DMS153 (cell line): ENCODE data around the gene HSPA5.
A peak's percentile ranks its signal among the peaks of the same experiment; 100 is the strongest.

Experiments used
- DNase-seq: peaks from one replicate; lab custom pipeline; 2025; lab: John Stamatoyannopoulos, UW

Gene HSPA5

GRCh38 chr9:125189361-125190289, 51.5 kb downstream of the HSPA5 start, which contains the start of gene PPP6C:
Gene PPP6C (minus strand): TSS chr9:125189803. CDS start chr9:125189718, 85 bp downstream.
- peak; percentile 89 for DNase-seq

GRCh38 chr9:125189011-125189360, 52.2 kb downstream of the HSPA5 start:
- DNase-seq = no peak
